GM12878 (cell line): ENCODE measurements around the gene PKLR. TPM values are rescaled to one million over a fixed set of nuclear protein-coding genes. Genes with fewer than 3 reads are reported as not detected.

ENCODE experiments used
- ATAC-seq: fragments of 200-7000 bp; cut with Tn5 transposase; 3 replicates; pipeline ENCODE4 v1.9.1; 2020; ENCODE audit warnings: mild to moderate bottlenecking, moderate library complexity
- BruUV-seq: library from RNA; stranded (reverse); fragments of 400-500 nt; replicated peaks from 2 replicates; lab custom pipeline; 2021; lab: Mats Ljungman, UMichigan
- CTCF ChIA-PET: fragments of 300-600 bp; sonication (Branson Sonifier 250); formaldehyde crosslinking; extraction: SDS; loops from one replicate; lab custom pipeline; 2021; ENCODE audit warnings: inconsistent platforms; lab: Yijun Ruan, JAX
- POLR2A ChIA-PET: fragments of 350-600 bp; formaldehyde crosslinking; extraction: SDS; loops from one replicate; lab custom pipeline; 2021; ENCODE audit warnings: inconsistent platforms; lab: Charles Lee
- RAD21 ChIA-PET: fragments of 300-600 bp; sonication (Branson Sonifier 250); formaldehyde crosslinking; loops from one replicate; lab custom pipeline; 2023; ENCODE audit warnings: antibody characterized with exemption; ENCODE audit not compliant: unreplicated experiment; lab: Charles Lee
- SMC1A ChIA-PET: fragments of 300-600 bp; sonication (Branson Sonifier 250); formaldehyde crosslinking; loops from one replicate; lab custom pipeline; 2023; ENCODE audit not compliant: unreplicated experiment, uncharacterized antibody; lab: Charles Lee
- DNase-seq: peaks from one replicate; pipeline ENCODE4 v3.0.0-alpha.2; 2011; ENCODE audit warnings: low read depth, low spot score
- FAIRE-seq: peaks from 3 replicates; lab custom pipeline; 2011; peaks lifted over from hg19 to GRCh38; lab: Jason Lieb, UNC
- H2AFZ ChIP-seq: 2 replicates; pipeline ENCODE4 v1.6.0; 2011; ENCODE audit warnings: low read depth, low read length, control low read depth; ENCODE audit not compliant: control insufficient read depth
- H3K27ac ChIP-seq: 2 replicates; pipeline ENCODE4 v1.5.1; 2011; ENCODE audit warnings: control low read depth; ENCODE audit not compliant: control insufficient read depth, insufficient read depth
- H3K27me3 ChIP-seq, 2 experiments: replicated peaks in 1 of 2; 2 replicates each; pipeline versions ENCODE4 v1.6.0 to v1.6.1; 2011; ENCODE audit warnings: low read length in 1 of 2; ENCODE audit not compliant: control insufficient read depth in 2 of 2, insufficient read depth in 2 of 2
- H3K36me3 ChIP-seq, 2 experiments: 2 replicates each; pipeline ENCODE4 v1.5.1; 2011; ENCODE audit warnings: low read length in 1 of 2; ENCODE audit not compliant: control insufficient read depth in 2 of 2, insufficient read depth in 2 of 2
- H3K4me1 ChIP-seq: 2 replicates; pipeline ENCODE4 v1.6.1; 2011; ENCODE audit warnings: mild to moderate bottlenecking, low read length, moderate library complexity, mixed read lengths; ENCODE audit not compliant: control insufficient read depth, insufficient read depth
- H3K4me2 ChIP-seq: 2 replicates; pipeline ENCODE4 v1.6.0; 2011; ENCODE audit warnings: control low read depth; ENCODE audit not compliant: control insufficient read depth, insufficient read depth
- H3K4me3 ChIP-seq: fragments of 200-600 bp; sonication (generic); 2 replicates; pipeline ENCODE4 v1.5.1; 2016
- H3K79me2 ChIP-seq: 2 replicates; pipeline ENCODE4 v1.6.0; 2011; ENCODE audit warnings: low read length; ENCODE audit not compliant: control insufficient read depth, insufficient read depth
- H3K9ac ChIP-seq: 2 replicates; pipeline ENCODE4 v1.8.0; 2011; ENCODE audit warnings: low read length, control low read depth, mixed read lengths; ENCODE audit not compliant: control insufficient read depth, insufficient read depth
- H3K9me3 ChIP-seq: replicated peaks from 3 replicates; pipeline ENCODE4 v1.5.1; 2011; ENCODE audit warnings: mild to moderate bottlenecking, low read length; ENCODE audit not compliant: control insufficient read depth, insufficient read depth
- H4K20me1 ChIP-seq: 2 replicates; pipeline ENCODE4 v1.6.0; 2011; ENCODE audit not compliant: control insufficient read depth, insufficient read depth
- ASH2L ChIP-seq: fragments of 300-600, 200-600 bp; sonication (generic); IDR thresholded peaks from 2 replicates; pipeline ENCODE4 v1.6.1; 2017; ENCODE audit warnings: low read depth, mild to moderate bottlenecking, borderline replicate concordance
- BRCA1 ChIP-seq: IDR thresholded peaks from 2 replicates; pipeline ENCODE4 v1.6.1; 2011; ENCODE audit warnings: low read depth, low read length, improper control_type of control experiment
- EED ChIP-seq: sonication (generic); IDR thresholded peaks from 2 replicates; pipeline ENCODE4 v1.6.1; 2016; ENCODE audit warnings: antibody characterized with exemption, low read depth
- GATAD2B ChIP-seq: fragments of 450-650 bp; conservative IDR thresholded peaks from 2 replicates; pipeline ENCODE4 v1.6.1; 2017; ENCODE audit warnings: low read depth, mild to moderate bottlenecking, moderate library complexity
- IRF4 ChIP-seq: IDR thresholded peaks from 2 replicates; pipeline ENCODE4 v1.6.1; 2011; ENCODE audit warnings: low read depth, low read length
- IRF5 ChIP-seq: fragments of 450-650 bp; IDR thresholded peaks from 2 replicates; pipeline ENCODE4 v1.6.1; 2017; ENCODE audit warnings: borderline replicate concordance
- LARP7 ChIP-seq: fragments of 450-650 bp; IDR thresholded peaks from 2 replicates; pipeline ENCODE4 v1.6.1; 2017; ENCODE audit warnings: mild to moderate bottlenecking
- MTA2 ChIP-seq: fragments of 450-650 bp; IDR thresholded peaks from 2 replicates; pipeline ENCODE4 v1.6.1; 2016; ENCODE audit warnings: low read depth, mild to moderate bottlenecking, moderate library complexity
- NR2C2 ChIP-seq: IDR thresholded peaks from 2 replicates; pipeline ENCODE4 v1.6.1; 2011; ENCODE audit warnings: borderline replicate concordance, low read depth; ENCODE audit not compliant: control insufficient read depth, insufficient read length
- POLR2AphosphoS2 ChIP-seq: IDR thresholded peaks from 2 replicates; pipeline ENCODE4 v1.6.1; 2011; ENCODE audit warnings: low read depth, mild to moderate bottlenecking, low read length, improper control_type of control experiment, moderate library complexity
- RBBP5 ChIP-seq: fragments of 200-600 bp; sonication (generic); conservative IDR thresholded peaks from 2 replicates; pipeline ENCODE4 v1.6.1; 2016
- RUNX3 ChIP-seq: IDR thresholded peaks from 2 replicates; pipeline ENCODE4 v1.6.1; 2012; ENCODE audit warnings: low read length, inconsistent platforms
- STAT1 ChIP-seq: fragments of 450-650 bp; conservative IDR thresholded peaks from 2 replicates; pipeline ENCODE4 v1.6.1; 2014; ENCODE audit warnings: antibody characterized with exemption, mild to moderate bottlenecking
- ZBED1 ChIP-seq: IDR thresholded peaks from 2 replicates; pipeline ENCODE4 v1.6.1; 2016; ENCODE audit warnings: borderline replicate concordance
- WGBS: methylation state at CpG from one replicate; pipeline ENCODE4 v1.1.6; 2016; ENCODE audit warnings: low lambda C conversion rate; ENCODE audit not compliant: insufficient replicate concordance, insufficient coverage; ENCODE audit errors: missing lambda C conversion rate; 5-methylcytosine and 5-hydroxymethylcytosine counted together
- in situ Hi-C: fragments of 300-500 bp; cut with MboI; formaldehyde crosslinking; loops from 9 replicates; pipeline ENCODE4 v1.14.3; 2018; ENCODE audit warnings: mixed read lengths
- intact Hi-C: fragments of 100-400 bp; cut with micrococcal nuclease; formaldehyde crosslinking; loops from one replicate; pipeline ENCODE4 v1.14.2; 2022; ENCODE audit not compliant: unreplicated experiment
- polyA plus RNA-seq, 11 experiments: library from polyadenylated mRNA; depleted of rRNA in 4 of 11; unstranded in 6 of 11; stranded (reverse) in 5 of 11; fragments of >200 nt; fragmentation: Nextera tagmentation in 4 of 11; fragmentation: Illumina TruSeq in 1 of 11; extraction: Ambion mirVana in 4 of 11; extraction: Trizol in 1 of 11; gene quantifications; 1 replicate in 1 of 11; 2 replicates in 10 of 11; pipeline versions ENCODE4 v1.2.1 to v1.2.3, GENCODE V29; 2011 to 2016; ENCODE audit warnings: inconsistent platforms in 2 of 11, missing spikeins in 2 of 11, low read depth in 1 of 11
- total RNA-seq, 4 experiments: library from RNA; depleted of rRNA in 3 of 4; stranded (reverse); fragments of >200 nt in 3 of 4; fragmentation: Illumina TruSeq in 1 of 4; extraction: Trizol in 1 of 4; gene quantifications; 2 replicates each; pipeline versions ENCODE4 v1.2.1 to v1.2.3, GENCODE V29; 2013 to 2021
- TF ChIP-seq, protein P1 (sequence below): fragments of 450-650 bp; IDR thresholded peaks from 2 replicates; pipeline ENCODE4 v1.6.1; 2016; ENCODE audit warnings: mild to moderate bottlenecking
- TF ChIP-seq, protein P2 (sequence below): fragments of 450-650 bp; IDR thresholded peaks from 2 replicates; pipeline ENCODE4 v1.6.1; 2016; ENCODE audit warnings: mild to moderate bottlenecking, moderate library complexity, borderline replicate concordance

PKLR gene
- total and polyA plus RNA-seq, 10 of the 15 experiments (the other 5 are each of a cell fraction or from before 2014, with no cell fraction given), result 0.04 to 0.15 (median 0.08) TPM; not detected in 7

DNA sequence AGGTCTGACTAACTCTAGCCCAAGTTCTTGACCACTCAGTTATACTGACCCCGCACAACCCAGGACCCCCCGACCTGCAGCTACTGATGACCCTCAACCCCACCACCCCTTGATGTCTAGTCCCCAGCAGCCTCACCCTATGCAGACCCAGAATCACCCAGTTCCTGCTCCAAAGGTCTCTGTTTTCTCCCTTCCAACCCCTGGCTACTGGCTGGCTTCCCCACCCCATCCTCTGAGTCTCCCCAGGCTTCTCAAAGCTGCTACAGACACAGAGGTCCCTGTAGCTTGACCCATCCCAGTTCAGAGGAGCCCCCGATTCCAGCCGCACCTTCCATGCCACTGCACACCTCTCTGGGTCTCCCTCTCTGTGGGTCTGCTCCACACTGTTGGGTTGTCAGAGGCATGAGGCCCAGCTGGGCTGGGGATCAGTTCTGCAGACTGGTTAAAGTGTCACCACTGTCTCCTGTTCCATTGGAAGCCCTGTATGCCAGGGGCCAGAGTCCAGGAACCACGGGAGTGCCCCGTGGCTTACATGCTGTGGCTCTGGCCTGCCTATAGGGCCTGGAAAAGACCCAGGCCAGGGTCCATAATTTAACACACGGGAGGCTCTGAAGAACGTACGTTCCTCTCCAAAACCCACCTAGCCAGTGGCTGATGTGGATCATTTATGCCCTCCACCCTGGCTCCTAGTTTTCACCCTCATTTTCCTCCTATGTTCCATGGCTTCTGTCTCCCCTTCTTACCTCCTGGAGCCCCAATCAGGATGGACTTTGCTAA, 497 bp downstream of the PKLR start:
- no peak for FAIRE-seq

More for the DNA sequence above, 497 bp downstream of the PKLR start:
- RAD21 ChIA-PET, result interaction anchor here (0.8 kb wide), 1 partner anchor 49 kb away, joined by 3 read pairs; no protein-coding TSS in a partner anchor
- CTCF ChIA-PET, result interaction anchor here (1.2 to 2.3 kb wide), 2 partner anchors 48 to 50 kb away, joined by 3 to 9 read pairs; no protein-coding TSS in a partner anchor
- H4K20me1 ChIP-seq, result no peaks in the 10 kb centered on the region
- H3K9ac ChIP-seq, result no peak overlapping the region
- WGBS, result 50% methylated on average over 9 of the region's 9 CpGs
- TF ChIP-seq STAT1 (no peak), BRCA1 (no peak), MTA2 (no peak), EED (no peak), NR2C2 (no peak), RBBP5 (no peak), IRF5 (no peak), GATAD2B (no peak), IRF4 (no peak), ZBED1 (no peak), POLR2AphosphoS2 (no peak), RUNX3 (no peak), ASH2L (no peak), LARP7 (no peak)
- TF ChIP-seq, protein P1, sequence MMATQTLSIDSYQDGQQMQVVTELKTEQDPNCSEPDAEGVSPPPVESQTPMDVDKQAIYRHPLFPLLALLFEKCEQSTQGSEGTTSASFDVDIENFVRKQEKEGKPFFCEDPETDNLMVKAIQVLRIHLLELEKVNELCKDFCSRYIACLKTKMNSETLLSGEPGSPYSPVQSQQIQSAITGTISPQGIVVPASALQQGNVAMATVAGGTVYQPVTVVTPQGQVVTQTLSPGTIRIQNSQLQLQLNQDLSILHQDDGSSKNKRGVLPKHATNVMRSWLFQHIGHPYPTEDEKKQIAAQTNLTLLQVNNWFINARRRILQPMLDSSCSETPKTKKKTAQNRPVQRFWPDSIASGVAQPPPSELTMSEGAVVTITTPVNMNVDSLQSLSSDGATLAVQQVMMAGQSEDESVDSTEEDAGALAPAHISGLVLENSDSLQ, result no peak
- TF ChIP-seq, protein P2, sequence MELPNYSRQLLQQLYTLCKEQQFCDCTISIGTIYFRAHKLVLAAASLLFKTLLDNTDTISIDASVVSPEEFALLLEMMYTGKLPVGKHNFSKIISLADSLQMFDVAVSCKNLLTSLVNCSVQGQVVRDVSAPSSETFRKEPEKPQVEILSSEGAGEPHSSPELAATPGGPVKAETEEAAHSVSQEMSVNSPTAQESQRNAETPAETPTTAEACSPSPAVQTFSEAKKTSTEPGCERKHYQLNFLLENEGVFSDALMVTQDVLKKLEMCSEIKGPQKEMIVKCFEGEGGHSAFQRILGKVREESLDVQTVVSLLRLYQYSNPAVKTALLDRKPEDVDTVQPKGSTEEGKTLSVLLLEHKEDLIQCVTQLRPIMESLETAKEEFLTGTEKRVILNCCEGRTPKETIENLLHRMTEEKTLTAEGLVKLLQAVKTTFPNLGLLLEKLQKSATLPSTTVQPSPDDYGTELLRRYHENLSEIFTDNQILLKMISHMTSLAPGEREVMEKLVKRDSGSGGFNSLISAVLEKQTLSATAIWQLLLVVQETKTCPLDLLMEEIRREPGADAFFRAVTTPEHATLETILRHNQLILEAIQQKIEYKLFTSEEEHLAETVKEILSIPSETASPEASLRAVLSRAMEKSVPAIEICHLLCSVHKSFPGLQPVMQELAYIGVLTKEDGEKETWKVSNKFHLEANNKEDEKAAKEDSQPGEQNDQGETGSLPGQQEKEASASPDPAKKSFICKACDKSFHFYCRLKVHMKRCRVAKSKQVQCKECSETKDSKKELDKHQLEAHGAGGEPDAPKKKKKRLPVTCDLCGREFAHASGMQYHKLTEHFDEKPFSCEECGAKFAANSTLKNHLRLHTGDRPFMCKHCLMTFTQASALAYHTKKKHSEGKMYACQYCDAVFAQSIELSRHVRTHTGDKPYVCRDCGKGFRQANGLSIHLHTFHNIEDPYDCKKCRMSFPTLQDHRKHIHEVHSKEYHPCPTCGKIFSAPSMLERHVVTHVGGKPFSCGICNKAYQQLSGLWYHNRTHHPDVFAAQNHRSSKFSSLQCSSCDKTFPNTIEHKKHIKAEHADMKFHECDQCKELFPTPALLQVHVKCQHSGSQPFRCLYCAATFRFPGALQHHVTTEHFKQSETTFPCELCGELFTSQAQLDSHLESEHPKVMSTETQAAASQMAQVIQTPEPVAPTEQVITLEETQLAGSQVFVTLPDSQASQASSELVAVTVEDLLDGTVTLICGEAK, result no peak
- peaks cover 3% of the 10 kb centered on the region; the same call in 1 of the 2 replicates for H3K4me1 ChIP-seq
- SMC1A ChIA-PET, result interaction anchor here (1.4 kb wide), 1 partner anchor 22 kb away, joined by 3 read pairs; no protein-coding TSS in a partner anchor
- no peak overlapping the region for H3K27ac ChIP-seq
- H3K79me2 ChIP-seq, result no peaks in the 10 kb centered on the region
- no peaks in the 10 kb centered on the region for H3K36me3 ChIP-seq
- H2AFZ ChIP-seq, result no peak overlapping the region
- no peak overlapping the region for H3K4me2 ChIP-seq
- DNase-seq (no peak), ATAC-seq (no peak)
- H3K27me3 ChIP-seq, result no peaks in the 10 kb centered on the region
- no peaks in the 10 kb centered on the region for H3K9me3 ChIP-seq
- POLR2A ChIA-PET, result interaction anchor here (0.6 to 1.5 kb wide), 3 partner anchors 11 to 61 kb away, joined by 3 to 5 read pairs (median 4); no protein-coding TSS in a partner anchor
- no TSS peak for BruUV-seq
- intact Hi-C loops, result no loop called here
- in situ Hi-C loops, result no loop called here
- H3K4me3 ChIP-seq, result no peak overlapping the region
